GM18498 (cell line): Measurements from ENCODE around the gene RHOBTB3.
"Not testable (repeated sequence)": the region's sequence is repeated elsewhere in the genome, so short reads cannot be mapped to it uniquely, and the experiment has no call there.

Source experiments
- ATAC-seq: cut with Tn5 transposase; IDR thresholded peaks from one replicate; pipeline ENCODE4 v1.9.1; 2021; ENCODE audit warnings: mild to moderate bottlenecking, moderate library complexity; ENCODE audit not compliant: unreplicated experiment

RHOBTB3 gene, protein sequence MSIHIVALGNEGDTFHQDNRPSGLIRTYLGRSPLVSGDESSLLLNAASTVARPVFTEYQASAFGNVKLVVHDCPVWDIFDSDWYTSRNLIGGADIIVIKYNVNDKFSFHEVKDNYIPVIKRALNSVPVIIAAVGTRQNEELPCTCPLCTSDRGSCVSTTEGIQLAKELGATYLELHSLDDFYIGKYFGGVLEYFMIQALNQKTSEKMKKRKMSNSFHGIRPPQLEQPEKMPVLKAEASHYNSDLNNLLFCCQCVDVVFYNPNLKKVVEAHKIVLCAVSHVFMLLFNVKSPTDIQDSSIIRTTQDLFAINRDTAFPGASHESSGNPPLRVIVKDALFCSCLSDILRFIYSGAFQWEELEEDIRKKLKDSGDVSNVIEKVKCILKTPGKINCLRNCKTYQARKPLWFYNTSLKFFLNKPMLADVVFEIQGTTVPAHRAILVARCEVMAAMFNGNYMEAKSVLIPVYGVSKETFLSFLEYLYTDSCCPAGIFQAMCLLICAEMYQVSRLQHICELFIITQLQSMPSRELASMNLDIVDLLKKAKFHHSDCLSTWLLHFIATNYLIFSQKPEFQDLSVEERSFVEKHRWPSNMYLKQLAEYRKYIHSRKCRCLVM

DNA sequence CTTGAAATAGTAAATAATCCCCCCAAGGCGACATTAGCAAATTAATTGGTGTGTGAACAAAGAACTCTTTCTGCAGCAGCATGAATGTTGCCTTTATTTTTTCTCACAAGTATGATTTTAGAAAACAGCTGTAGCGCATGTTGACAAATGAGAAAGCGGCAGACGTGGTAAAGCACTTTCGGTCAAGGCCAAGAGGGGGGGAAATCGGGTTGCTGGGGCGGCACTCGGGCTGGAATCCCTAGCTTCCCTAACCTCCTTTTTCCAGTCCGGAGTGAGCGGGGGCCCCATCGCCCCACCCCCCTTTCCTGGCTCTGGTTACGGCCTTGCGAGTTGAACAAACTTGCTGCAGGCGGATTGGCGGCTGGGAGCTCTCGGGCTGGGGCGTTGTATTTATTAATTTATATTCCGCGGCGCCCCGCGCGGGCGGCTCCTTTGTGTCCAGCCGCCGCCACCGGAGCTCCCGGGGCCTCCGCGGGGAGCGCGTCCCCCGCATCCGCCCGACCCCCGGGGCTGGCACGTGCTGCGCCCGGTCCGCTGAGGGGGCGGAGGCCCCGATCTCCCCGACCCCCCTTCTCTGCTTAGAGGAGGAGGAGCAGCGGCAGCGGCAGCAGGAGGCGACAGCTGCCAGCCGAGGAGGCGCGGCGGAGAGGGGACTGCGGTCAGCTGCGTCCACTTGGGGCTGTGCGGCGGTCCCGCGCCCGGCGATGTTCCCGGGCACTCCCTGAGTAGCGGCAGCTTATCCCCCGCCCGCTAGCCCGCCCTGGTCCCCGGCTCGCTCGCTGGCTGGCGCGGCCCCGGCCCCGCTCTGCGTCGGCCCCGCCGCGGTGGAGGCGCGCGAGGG is at the start of gene RHOBTB3:
RHOBTB3 (plus strand) TSS at position 607 of the 841 bp plus-strand sequence. CDS start 347 bp downstream, outside the sequence.
- ATAC-seq = peak; percentile 68

DNA sequence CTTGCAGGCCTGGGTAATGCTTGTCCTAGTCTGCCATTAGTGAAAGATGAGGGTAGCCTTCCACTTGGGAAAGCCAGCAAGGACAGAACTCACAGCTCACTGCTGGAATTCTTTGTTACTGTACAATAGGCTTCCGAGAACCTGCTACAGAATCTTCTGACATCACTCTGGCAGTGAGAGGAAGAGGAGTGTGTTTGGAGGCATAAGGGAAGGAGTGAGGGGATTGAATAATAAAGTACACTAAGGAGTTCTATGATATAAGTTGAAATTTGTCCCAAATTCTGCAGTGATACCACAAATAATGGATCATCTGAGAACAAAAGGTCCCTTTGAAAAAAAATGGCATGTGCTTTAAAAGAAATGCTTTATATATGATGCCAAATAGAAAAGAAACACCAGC is 48.2 kb upstream of the RHOBTB3 start, which contains the start of gene SPATA9:
SPATA9 (minus strand) TSS at position 101 of the 400 bp plus-strand sequence. CDS start 137 bp downstream, outside the sequence.
- ATAC-seq = no peak

DNA sequence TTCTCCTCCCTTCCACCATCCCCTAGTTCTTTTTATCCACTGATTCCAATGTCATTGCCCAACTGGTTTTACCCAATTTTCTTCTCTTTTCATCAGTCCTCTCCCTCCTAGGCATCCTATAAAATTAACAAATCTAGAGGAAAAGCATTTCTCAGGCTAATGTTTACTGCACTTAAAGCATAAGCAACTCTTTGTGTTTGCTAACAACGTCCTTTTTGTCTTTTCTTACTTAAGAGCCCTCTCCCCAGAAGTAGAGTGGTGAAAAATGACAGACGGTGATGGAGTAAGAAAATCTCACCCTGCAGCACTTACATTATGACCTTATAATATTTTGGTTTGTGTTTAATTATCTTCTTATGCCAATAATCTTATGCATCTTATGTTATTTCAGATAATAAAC is 46.8 kb upstream of the RHOBTB3 start:
- no peak for ATAC-seq

DNA sequence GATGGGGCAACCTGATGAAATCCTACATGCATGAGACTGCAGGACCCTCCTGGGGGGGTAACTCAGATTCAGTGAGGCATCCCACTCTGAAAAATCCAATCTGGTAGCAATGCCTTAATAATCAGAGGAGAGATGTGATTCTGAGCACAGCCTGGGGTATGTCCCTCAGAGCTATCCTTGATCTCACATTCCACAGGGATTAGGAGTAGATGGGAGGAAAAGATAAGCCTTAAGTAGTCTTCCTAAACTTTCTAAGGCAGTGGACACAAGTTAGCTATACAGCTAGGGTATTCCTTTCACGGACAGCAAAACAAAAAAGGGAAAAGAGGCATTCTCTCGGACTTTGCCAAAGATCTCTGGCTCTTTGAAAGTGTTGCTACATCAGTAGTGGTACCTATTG is 44.5 kb upstream of the RHOBTB3 start:
- ATAC-seq = no peak

DNA sequence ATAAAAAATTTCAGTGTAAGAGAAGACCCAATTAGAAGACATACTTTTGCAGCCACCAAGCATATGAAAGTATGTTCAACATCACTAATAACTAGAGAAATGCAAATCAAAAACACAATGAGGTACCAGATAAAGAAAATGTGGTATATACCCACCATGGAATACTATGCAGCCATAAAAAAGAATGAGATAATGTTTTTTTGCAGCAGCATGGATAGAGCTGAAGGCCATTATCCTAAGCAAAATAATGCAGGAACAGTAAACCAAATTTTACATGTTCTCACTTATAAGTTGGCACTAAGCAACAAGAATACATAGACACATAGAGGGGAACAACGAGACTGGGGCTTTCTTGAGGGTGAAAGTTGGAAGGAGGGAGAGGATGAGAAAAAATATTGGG is 41.5 kb upstream of the RHOBTB3 start:
- ATAC-seq = no peak

DNA sequence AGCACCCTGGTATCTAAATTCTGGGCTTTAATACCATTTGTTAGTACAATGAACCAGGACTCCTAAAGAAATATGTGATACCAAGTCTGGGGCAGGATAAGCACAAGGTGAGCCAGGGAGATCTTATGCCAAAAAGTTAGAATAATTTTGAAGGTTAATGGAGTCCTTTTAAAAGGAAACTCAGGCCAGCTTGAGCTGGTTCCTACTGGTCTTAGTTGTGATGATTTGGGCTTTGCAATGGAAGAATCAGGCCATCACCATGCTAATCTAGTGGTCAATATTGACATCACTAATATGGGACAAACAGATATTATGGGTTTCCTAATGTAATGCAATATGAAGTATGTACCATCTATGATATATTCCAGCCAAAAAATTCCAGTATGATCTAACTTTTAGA is 40.8 kb upstream of the RHOBTB3 start:
- ATAC-seq = no peak

DNA sequence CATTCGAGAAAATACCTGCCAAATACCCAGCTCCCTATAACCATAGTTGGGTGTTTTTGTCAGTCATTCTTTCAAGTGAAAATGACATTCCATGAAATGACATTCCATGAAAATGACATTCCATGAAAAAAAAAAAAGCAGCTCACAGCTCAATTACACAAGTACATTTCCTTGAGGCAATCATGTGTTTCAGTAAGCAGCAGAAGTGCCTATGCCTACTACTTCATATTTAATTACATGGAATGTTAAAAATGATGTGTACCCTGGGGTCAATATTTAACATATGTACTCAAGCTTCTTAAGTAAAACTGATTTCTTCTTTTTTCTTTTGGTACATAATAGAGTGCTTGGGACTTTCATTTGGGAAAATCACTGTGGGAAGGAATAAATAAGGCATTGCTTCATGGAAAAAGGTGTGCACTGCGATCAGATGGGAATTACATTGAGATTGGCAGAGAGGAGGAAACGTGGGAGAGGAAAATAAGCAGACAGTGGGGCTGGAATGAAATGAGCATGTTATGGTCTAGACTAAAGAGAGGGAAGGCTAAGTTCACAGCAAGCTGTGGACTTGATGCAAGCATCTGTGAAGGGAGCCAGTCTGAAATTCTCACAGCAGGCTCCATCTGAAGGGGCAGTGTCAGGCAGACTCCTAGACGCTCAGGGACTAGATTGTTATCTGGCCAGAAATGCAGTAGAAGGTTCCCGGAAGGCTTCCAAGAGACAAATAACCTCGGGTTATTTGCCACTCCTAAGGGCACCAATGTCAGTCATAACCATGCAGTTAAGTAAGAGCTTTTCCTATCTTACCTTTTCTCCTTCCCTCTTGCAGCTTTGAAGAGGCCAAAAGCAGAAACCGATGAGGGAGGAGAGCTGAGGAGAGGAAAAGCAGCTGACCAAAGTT is 33.1 kb upstream of the RHOBTB3 start:
- no peak for ATAC-seq

DNA sequence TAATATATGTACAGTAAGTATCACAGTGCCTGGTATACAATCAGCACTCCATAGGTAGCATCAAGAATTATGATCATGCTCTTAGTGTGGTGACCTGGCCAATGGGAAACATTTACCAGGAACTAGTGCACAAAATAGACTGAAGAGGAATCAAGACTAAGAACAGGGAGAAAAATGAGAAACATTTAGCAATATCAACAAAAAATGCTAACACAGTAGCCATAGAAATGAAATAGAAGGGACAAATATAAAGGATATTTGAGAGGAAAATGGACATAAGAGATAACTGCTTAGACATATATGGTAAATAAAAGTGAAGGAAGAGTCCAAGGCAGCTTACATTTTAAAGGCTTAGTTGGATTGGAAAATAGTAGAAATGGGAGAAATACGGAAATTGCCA is 31.8 kb upstream of the RHOBTB3 start:
- no peak for ATAC-seq

DNA sequence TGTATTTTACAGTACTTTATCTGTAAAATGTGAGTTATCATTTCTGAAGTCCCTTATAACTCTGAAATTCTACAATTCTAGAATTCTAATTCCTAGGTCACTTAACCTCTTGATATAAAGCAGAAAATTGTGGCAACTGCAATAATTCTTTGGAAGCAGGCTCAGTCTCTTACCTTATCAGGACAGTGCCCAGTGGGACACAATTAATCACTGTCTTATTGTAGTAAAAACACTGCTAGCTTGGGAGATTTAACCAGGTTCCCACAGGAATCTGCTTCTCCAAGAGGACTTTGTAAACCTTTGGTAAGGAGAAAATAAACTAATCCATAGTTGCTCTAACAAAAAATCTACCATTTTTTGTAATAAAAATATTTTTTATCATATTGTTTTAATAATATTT is 30.1 kb upstream of the RHOBTB3 start:
- no peak for ATAC-seq

DNA sequence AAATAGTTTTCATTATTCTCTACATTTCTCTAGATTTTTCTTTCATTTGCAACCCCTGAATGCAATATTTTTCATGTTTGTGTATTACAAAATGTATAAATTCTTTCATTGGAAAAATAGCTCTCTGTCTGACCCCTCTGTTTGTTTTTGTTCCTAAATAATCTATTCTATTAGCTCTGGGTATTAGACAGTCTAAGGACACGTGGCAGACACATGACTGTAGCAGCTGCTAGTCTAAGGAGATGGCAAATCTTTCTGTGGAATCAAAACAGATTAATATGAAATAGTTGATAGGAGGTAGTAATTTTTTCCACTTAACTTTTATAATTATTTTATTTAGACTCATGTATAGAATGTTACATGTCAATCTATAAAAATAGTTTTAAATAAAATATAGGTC is 27.0 kb upstream of the RHOBTB3 start:
- ATAC-seq = no peak

DNA sequence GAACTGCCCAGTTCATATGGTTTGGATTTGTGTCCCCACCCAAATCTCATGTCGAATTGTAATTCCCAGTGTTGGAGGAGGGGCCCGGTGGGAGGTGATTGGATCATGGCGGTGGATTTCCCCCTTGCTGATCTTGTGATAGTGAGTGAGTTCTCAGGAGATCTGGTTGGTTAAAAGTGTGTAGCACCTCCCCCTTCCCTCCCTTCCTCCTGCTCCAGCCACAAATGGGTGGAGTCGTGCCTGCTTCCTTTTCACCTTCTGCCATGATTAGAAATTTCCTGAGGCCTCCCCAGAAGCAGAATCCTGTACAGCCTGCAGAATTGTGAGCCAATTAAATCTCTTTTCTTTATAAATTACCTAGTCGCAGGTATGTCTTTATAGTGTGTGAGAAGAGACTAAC is 24.9 kb upstream of the RHOBTB3 start:
- not testable (repeated sequence) for ATAC-seq

DNA sequence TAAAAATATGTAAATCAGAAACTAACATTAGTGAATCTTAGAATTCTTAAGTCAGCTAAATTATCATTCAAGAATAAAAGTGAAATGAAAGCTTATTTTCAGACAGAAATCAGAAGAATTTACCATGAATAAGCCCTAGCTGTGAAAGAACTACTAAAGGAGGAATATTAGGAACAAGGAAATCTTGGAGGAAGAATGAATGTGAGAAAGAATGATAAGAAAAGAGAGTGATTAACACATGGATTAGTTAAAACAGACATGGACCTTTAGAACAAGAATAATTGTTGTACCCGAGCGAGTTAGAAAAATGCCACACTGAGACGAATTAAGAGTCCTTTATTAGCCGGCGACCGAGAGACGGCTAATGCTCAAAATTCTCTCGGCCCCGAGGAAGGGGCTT is 24.1 kb upstream of the RHOBTB3 start:
- ATAC-seq = no peak

DNA sequence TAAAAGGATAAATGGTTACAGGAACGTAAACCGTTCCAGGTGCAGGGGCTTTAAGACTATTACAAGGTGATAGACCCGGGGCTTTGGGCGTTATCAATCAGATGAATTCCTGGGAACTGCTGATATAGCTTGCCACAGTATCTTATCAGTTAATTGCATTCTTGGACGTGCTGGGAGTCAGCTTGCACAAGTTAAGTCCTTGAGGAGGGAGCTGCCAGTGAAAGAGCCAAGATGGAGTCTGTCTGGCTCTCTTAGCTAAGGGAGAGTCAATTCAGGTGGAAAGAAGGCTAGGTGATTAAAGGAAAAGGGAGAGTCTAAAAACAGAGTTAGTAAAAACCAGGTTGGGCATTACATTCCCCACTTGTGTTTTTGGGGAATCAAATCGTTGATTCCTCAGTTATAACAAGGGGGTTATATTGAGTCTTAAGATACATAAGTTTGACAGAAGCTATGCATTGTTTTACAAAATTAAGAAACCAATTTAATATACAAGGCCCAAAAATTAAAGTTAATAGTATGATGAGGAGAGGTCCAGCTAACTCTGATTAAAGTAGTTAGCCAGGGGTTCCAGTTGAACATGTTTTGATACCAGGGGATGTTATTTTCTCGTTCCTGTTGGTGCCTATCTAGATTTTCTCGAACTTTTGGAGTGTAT is 23.5 kb upstream of the RHOBTB3 start:
- ATAC-seq = not testable (repeated sequence)

DNA sequence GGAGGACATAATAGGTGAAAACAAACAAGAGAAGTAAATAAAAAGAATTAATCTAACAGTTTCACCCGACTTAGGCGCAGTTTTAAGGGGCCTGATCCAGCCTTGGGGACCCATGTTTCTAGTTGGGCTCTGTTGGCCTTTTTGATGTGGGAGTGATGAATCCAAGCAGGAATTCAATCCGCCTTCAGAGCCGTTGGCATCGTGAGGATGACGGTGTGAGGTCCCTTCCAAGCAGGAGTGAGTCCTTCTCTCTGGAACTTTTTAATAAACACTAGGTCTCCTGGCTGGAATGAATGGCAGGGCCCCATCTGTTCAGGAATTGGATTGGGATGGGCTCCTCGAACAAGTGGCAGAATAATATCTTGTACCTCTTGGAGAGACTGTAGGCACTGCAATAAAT is 22.3 kb upstream of the RHOBTB3 start:
- no peak for ATAC-seq

DNA sequence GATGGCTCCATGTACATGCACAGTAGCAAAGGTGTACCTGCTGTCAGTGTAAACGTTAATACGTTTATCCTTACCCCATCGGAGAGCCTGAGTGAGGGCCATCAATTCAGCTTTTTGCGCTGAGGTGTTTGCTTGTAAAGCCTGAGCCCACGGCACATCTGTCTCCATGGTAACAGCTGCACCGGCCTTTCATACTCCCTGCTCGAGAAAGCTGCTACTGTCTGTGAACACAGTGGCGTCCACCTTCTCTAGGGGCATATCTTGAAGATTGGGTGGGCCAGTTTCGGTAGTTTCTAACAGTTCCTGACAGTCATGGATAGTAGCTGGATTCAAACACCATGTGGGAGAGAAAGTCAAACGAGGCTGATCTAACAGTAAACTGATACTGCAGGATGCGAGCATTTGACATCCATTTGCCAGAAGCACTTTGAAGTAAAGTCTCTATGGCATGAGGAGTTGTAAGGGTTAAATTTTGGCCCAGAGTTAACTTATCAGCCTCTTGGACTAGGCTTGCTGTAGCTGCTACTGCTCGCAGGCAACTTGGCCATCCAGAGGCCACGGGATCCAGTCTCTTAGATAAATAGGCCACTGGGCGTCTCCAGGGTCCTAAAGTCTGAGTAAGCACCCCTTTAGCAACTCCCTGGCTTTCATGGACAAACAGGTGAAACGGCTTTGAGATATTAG is 21.0 kb upstream of the RHOBTB3 start:
- ATAC-seq = no peak

DNA sequence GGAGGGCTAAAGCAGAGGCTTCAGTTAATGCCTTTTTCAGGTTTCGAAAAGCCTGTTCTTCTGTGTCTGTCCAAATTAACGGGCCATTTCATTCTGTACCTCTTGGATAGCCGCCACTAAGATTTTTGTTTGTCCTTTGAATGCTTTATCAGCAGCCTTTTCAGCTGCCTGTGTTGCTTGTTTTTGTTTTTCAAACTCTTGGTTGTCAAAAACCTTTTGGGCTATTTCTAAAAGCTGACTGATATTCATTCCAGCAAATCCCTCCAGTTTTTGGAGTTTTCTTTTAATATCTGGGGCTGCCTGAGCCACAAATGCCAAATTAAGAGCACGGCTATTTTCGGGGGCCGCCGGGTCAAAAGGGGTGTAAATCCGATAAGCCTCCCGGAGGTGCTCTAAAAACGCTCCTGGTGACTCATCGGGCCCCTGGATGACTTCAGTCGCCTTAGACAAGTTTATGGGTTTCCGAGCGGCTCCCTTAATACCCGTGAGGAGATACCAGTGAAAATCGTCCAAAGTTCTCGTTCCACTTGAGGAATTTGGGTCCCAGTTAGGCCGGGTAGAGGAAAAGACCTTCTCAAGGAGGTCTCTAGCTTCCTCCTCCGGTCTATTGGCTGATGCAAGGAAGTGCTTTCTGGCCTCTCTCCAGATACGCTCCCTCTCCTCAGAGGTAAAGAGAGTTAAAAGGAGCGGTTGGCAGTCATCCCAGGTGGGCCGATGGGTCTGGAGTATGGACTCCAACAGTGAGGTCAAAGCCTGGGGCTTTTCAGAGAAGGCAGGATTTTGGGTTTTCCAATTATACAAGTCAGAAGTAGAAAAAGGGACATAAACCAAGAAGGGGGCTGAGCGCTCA is 20.3 kb upstream of the RHOBTB3 start:
- ATAC-seq = not testable (repeated sequence)

DNA sequence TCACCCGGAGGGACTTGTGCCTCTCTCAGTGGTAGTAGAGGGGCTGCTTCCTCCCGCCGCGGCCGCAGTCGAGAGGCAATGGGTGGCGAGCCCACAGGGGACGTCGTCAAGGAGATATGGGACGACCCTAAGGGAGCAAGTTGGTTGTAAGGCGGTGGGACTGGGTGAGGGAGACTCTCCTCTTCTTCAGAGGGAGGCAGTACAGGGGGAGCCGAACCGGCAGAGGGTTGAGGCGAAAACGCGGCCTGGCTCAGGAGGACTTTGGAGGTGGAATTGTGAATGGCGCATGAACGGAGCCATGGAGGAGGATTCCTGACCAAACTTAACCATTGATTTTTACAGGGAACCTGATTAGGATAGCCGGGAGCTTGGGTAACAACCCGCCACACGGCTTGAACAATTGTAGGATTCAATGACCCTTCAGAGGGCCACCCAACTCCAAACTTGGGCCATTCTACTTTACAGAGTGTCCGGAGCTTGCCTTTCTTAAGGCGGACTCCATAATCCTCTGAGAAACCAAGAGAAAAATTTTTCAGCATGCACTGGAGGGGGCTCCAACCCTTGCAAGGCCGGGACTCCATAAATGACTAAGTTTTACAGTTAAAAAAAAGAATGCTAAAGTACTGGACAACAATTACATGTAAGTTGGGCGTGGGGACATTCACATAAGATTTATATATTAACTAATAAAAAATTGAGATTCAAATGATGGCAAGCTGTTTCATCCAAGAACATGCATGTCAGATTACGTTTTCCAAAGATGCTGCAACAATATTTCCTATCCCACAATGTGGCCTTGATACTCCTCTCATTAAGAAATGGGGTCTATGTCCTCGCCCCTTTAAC is 19.4 kb upstream of the RHOBTB3 start:
- no peak for ATAC-seq
